H1 (cell line): Measurements from ENCODE around the gene TCL1A. TPM values are rescaled to one million over a fixed set of nuclear protein-coding genes. Genes with fewer than 3 reads are reported as not detected.

Experiments
- CTCF ChIA-PET: fragments of 300-600 bp; sonication (Branson Sonifier 250); formaldehyde crosslinking; loops from one replicate; lab custom pipeline; 2021; ENCODE audit not compliant: partially characterized antibody; lab: Charles Lee
- POLR2A ChIA-PET: fragments of 300-600 bp; sonication (Branson Sonifier 250); formaldehyde crosslinking; loops from one replicate; lab custom pipeline; 2021; ENCODE audit warnings: inconsistent platforms; ENCODE audit not compliant: partially characterized antibody; lab: Charles Lee
- DNase-seq, 2 experiments: peaks; one replicate each; pipeline versions ENCODE4 v3.0.0 to v3.0.0-alpha.2; 2010 to 2022; ENCODE audit warnings: low spot score in 2 of 2, low read depth in 1 of 2, mixed read lengths in 1 of 2
- FAIRE-seq: peaks from 2 replicates; lab custom pipeline; 2011; peaks lifted over from hg19 to GRCh38; lab: Jason Lieb, UNC
- H2AFZ ChIP-seq: 2 replicates; pipeline ENCODE4 v1.8.1; 2012; ENCODE audit warnings: low read length, inconsistent platforms
- H2AK5ac ChIP-seq: 2 replicates; pipeline ENCODE4 v1.6.1; 2013; ENCODE audit warnings: low read depth, low read length
- H2BK120ac ChIP-seq: replicated peaks from 2 replicates; pipeline ENCODE3; 2013; ENCODE audit warnings: low read depth, low read length, inconsistent platforms
- H2BK12ac ChIP-seq: 2 replicates; pipeline ENCODE4 v1.6.1; 2013; ENCODE audit warnings: low read depth, low read length
- H2BK15ac ChIP-seq: 2 replicates; pipeline ENCODE4 v1.6.1; 2013; ENCODE audit warnings: low read length
- H2BK20ac ChIP-seq: 2 replicates; pipeline ENCODE4 v1.6.1; 2013; ENCODE audit warnings: low read length
- H2BK5ac ChIP-seq: 2 replicates; pipeline ENCODE4 v1.6.1; 2013; ENCODE audit warnings: low read depth, low read length
- H3K14ac ChIP-seq: 2 replicates; pipeline ENCODE4 v1.6.1; 2013; ENCODE audit warnings: inconsistent platforms; ENCODE audit not compliant: insufficient read length
- H3K18ac ChIP-seq: 2 replicates; pipeline ENCODE4 v1.6.1; 2013; ENCODE audit warnings: low read length; ENCODE audit errors: extremely low read depth
- H3K23ac ChIP-seq: 2 replicates; pipeline ENCODE4 v1.6.1; 2013; ENCODE audit warnings: inconsistent platforms; ENCODE audit not compliant: insufficient read length
- H3K23me2 ChIP-seq: 2 replicates; pipeline ENCODE4 v1.6.1; 2013; ENCODE audit warnings: low read depth, low read length
- H3K27ac ChIP-seq: 2 replicates; pipeline ENCODE4 v1.6.1; 2011; ENCODE audit warnings: low read depth, low read length, inconsistent platforms
- H3K27me3 ChIP-seq, 4 experiments: replicated peaks in 1 of 4; 1 replicate in 1 of 4; 2 replicates in 3 of 4; pipeline versions ENCODE4 v1.6.1 to v1.8.1; 2011 to 2013; ENCODE audit warnings: low read length in 3 of 4, mild to moderate bottlenecking in 3 of 4, inconsistent platforms in 2 of 4, mixed read lengths in 2 of 4, moderate library complexity in 1 of 4; ENCODE audit not compliant: control insufficient read depth in 3 of 4, insufficient read depth in 3 of 4; ENCODE audit errors: extremely low read depth in 1 of 4
- H3K36me3 ChIP-seq, 4 experiments: 2 replicates each; pipeline versions ENCODE4 v1.6.1 to v1.8.1; 2011 to 2013; ENCODE audit warnings: mild to moderate bottlenecking in 4 of 4, low read length in 3 of 4, moderate library complexity in 2 of 4, control low read depth in 1 of 4, inconsistent platforms in 1 of 4; ENCODE audit not compliant: insufficient read depth in 4 of 4, control insufficient read depth in 2 of 4
- H3K4ac ChIP-seq: replicated peaks from 2 replicates; pipeline ENCODE3; 2013; ENCODE audit warnings: low read length, low read depth, mixed read lengths, inconsistent platforms; ENCODE audit not compliant: insufficient read length
- H3K4me1 ChIP-seq, 4 experiments: replicated peaks in 1 of 4; 1 replicate in 1 of 4; 2 replicates in 3 of 4; pipeline versions ENCODE4 v1.6.1 to v1.8.1; 2011 to 2013; ENCODE audit warnings: low read length in 3 of 4, inconsistent platforms in 2 of 4, mixed read lengths in 1 of 4; ENCODE audit not compliant: insufficient read depth in 4 of 4, control insufficient read depth in 3 of 4
- H3K4me2 ChIP-seq, 2 experiments: 2 replicates each; pipeline versions ENCODE4 v1.6.1 to v1.8.1; 2011 to 2013; ENCODE audit warnings: low read depth in 2 of 2, low read length in 2 of 2, control low read depth in 1 of 2, inconsistent platforms in 1 of 2, mild to moderate bottlenecking in 1 of 2; ENCODE audit not compliant: insufficient read depth in 1 of 2
- H3K4me3 ChIP-seq, 4 experiments: fragments of 200-600, 300-600 bp in 1 of 4; sonication (generic), shearing (Covaris generic), sonication (Bioruptor Twin) in 1 of 4; 2 replicates each; pipeline versions ENCODE4 v1.5.1 to v1.8.1; 2011 to 2016; ENCODE audit warnings: low read length in 4 of 4, low read depth in 3 of 4, control low read depth in 2 of 4, inconsistent platforms in 2 of 4, mild to moderate bottlenecking in 2 of 4, mixed read lengths in 1 of 4, moderate library complexity in 1 of 4; ENCODE audit not compliant: insufficient read depth in 2 of 4; ENCODE audit errors: extremely low read depth in 1 of 4
- H3K56ac ChIP-seq: replicated peaks from 2 replicates; pipeline ENCODE3; 2013; ENCODE audit warnings: low read depth, mild to moderate bottlenecking, mixed read lengths, low read length, inconsistent platforms; ENCODE audit not compliant: insufficient read length
- H3K79me1 ChIP-seq: 2 replicates; pipeline ENCODE4 v1.6.1; 2013; ENCODE audit warnings: low read depth, low read length, control low read depth
- H3K79me2 ChIP-seq, 2 experiments: 2 replicates each; pipeline versions ENCODE4 v1.6.1 to v1.8.1; 2012 to 2013; ENCODE audit warnings: low read length in 2 of 2, mild to moderate bottlenecking in 2 of 2, inconsistent platforms in 1 of 2; ENCODE audit not compliant: insufficient read depth in 2 of 2, control insufficient read depth in 1 of 2
- H3K9ac ChIP-seq, 4 experiments: replicated peaks in 1 of 4; 1 replicate in 1 of 4; 2 replicates in 3 of 4; pipeline versions ENCODE4 v1.6.1 to v1.8.1; 2011 to 2013; ENCODE audit warnings: low read depth in 3 of 4, low read length in 3 of 4, control low read depth in 2 of 4, mild to moderate bottlenecking in 2 of 4, moderate library complexity in 2 of 4, inconsistent platforms in 1 of 4; ENCODE audit errors: extremely low read depth in 1 of 4
- H3K9me3 ChIP-seq, 2 experiments: 2 replicates each; pipeline versions ENCODE4 v1.6.1 to v1.8.1; 2012 to 2013; ENCODE audit warnings: mild to moderate bottlenecking in 2 of 2, moderate library complexity in 2 of 2, control low read depth in 1 of 2, inconsistent platforms in 1 of 2, low read depth in 1 of 2, low read length in 1 of 2, mixed read lengths in 1 of 2; ENCODE audit not compliant: insufficient read depth in 2 of 2
- H4K20me1 ChIP-seq, 2 experiments: replicated peaks in 1 of 2; 2 replicates each; pipeline versions ENCODE3 to v1.8.1; 2011 to 2013; ENCODE audit warnings: inconsistent platforms in 2 of 2, low read length in 2 of 2, mild to moderate bottlenecking in 1 of 2; ENCODE audit not compliant: insufficient read depth in 2 of 2, control insufficient read depth in 1 of 2
- H4K5ac ChIP-seq: 2 replicates; pipeline ENCODE4 v1.6.1; 2013; ENCODE audit warnings: low read length, low read depth, mixed read lengths, inconsistent platforms; ENCODE audit not compliant: insufficient read length
- H4K8ac ChIP-seq: 2 replicates; pipeline ENCODE4 v1.8.0; 2013; ENCODE audit warnings: mild to moderate bottlenecking, moderate library complexity, low read length, inconsistent platforms; ENCODE audit not compliant: insufficient read depth; ENCODE audit errors: extremely low read depth
- H4K91ac ChIP-seq: replicated peaks from 2 replicates; pipeline ENCODE3; 2013; ENCODE audit warnings: low read length, mixed read lengths, inconsistent platforms; ENCODE audit not compliant: insufficient read length
- CTBP2 ChIP-seq: IDR thresholded peaks from 2 replicates; pipeline ENCODE4 v1.7.0; 2011; ENCODE audit warnings: borderline replicate concordance, mild to moderate bottlenecking, moderate library complexity, mixed read lengths, low read length; ENCODE audit not compliant: insufficient read depth, insufficient read length
- WGBS, 2 experiments: shearing (Covaris generic) in 1 of 2; methylation state at CpG; one replicate each; pipeline versions ENCODE4 v1.1.6 to v1.1.7; 2013 to 2015; ENCODE audit warnings: low lambda C conversion rate in 2 of 2, mixed read lengths in 2 of 2, inconsistent platforms in 1 of 2, low coverage in 1 of 2, missing lambda C conversion rate in 1 of 2; ENCODE audit not compliant: insufficient replicate concordance in 2 of 2, insufficient coverage in 1 of 2, insufficient read length in 1 of 2; ENCODE audit errors: extremely low coverage in 1 of 2, missing lambda C conversion rate in 1 of 2; 5-methylcytosine and 5-hydroxymethylcytosine counted together
- polyA plus RNA-seq, 7 experiments: library from polyadenylated mRNA; depleted of rRNA in 3 of 7; stranded (reverse) in 5 of 7; unstranded in 2 of 7; fragments of >200 nt in 5 of 7; fragments of 200-250 nt in 2 of 7; gene quantifications; 1 replicate in 5 of 7; 2 replicates in 1 of 7; 4 replicates in 1 of 7; pipeline versions ENCODE4 v1.2.1 to v1.2.3, GENCODE V29; 2011 to 2013; ENCODE audit warnings: missing spikeins in 2 of 7, mixed read lengths in 2 of 7
- total RNA-seq: library from RNA; stranded (reverse); fragmentation: NEBNext Ultra II Directional; extraction: Animal tissue kit (Norgen Biotek cat#: 25700); gene quantifications from 2 replicates; pipeline ENCODE4 v1.2.1, GENCODE V29; 2021

TCL1A gene
- total and polyA plus RNA-seq, 2 of the 8 experiments (the other 6 are each of a cell fraction or from before 2014, with no cell fraction given) = 0.35 to 7.6 TPM

DNA sequence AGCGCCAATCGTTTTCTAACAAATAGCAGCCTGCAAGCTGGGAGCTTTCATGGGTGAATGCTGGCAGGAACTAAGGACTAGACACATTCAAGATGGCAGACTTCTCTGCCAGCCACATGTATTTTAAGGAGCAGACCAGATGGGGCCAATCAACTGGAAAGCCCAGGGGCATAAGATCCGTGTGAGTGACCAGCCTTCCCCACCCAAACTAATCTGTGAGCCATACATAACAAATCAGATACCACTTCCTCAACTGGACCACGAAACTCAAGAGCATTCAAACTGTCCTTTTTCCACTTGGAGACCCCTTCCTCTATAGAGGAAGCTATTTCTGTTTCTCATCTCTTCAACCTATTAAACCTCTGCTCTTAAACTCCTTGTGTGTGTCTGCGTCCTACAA lies 18.0 kb downstream of the TCL1A start:
- no peaks in the 10 kb centered on the region for H3K9me3 ChIP-seq
- H2BK5ac ChIP-seq = no peak overlapping the region
- no peaks in the 10 kb centered on the region for H3K79me1 ChIP-seq
- H3K4me3 ChIP-seq = no peak overlapping the region
- H3K4me2 ChIP-seq = no peak overlapping the region
- no peaks in the 10 kb centered on the region for H3K79me2 ChIP-seq
- no peak overlapping the region for H2AFZ ChIP-seq
- H2AK5ac ChIP-seq = no peak overlapping the region
- H4K5ac ChIP-seq = no peak overlapping the region
- no peak overlapping the region for H3K27ac ChIP-seq
- no peak overlapping the region for H3K23ac ChIP-seq
- no peak overlapping the region for H4K8ac ChIP-seq
- H3K4me1 ChIP-seq = peaks cover 6 to 12% (median 7%) of the 10 kb centered on the region in 4 experiments; a peak in 6 of 7 replicates
- H3K56ac ChIP-seq = no peak overlapping the region
- no peak for FAIRE-seq
- H3K18ac ChIP-seq = no peak overlapping the region
- no peaks in the 10 kb centered on the region for H3K23me2 ChIP-seq
- H3K9ac ChIP-seq = no peak overlapping the region
- H4K20me1 ChIP-seq = peaks cover 1% of the 10 kb centered on the region in 2 experiments
- no peak overlapping the region for H2BK12ac ChIP-seq
- DNase-seq = no peak
- 84% methylated on average over 5 of the region's 5 CpGs; no CpG with 5 or more reads in 1 of the 2 experiments for WGBS, 2 experiments
- H3K36me3 ChIP-seq = no peaks in the 10 kb centered on the region
- no peak overlapping the region for H2BK20ac ChIP-seq
- ChIA-PET POLR2A (no interaction called here), CTCF (interaction anchor here (0.7 to 1.8 kb wide), 6 partner anchors 13 to 298 kb away, joined by 3 to 6 read pairs (median 4); no protein-coding TSS in a partner anchor)
- no peak overlapping the region for H3K14ac ChIP-seq
- H2BK120ac ChIP-seq = no peak overlapping the region
- no peak for TF ChIP-seq CTBP2
- peaks cover 13 to 37% (median 32%) of the 10 kb centered on the region in 4 experiments for H3K27me3 ChIP-seq
- H2BK15ac ChIP-seq = no peak overlapping the region
- H4K91ac ChIP-seq = no peak overlapping the region
- no peak overlapping the region for H3K4ac ChIP-seq
